Effector memory CD4-positive, alpha-beta T cell (primary cell): ENCODE results near the gene PCCA.
"Not testable (repeated sequence)": the region's sequence is repeated elsewhere in the genome, so short reads cannot be mapped to it uniquely, and the experiment has no call there.

Experiments used
- DNase-seq, 3 donors: peaks; one replicate each; pipeline ENCODE4 v3.0.0-alpha.2; 2020
- H3K27ac ChIP-seq: 2 replicates; pipeline ENCODE4 v1.7.0; 2013; ENCODE audit warnings: mild to moderate bottlenecking, low read length, moderate library complexity; ENCODE audit not compliant: insufficient read depth, poor library complexity, severe bottlenecking
- H3K27me3 ChIP-seq: replicated peaks from 2 replicates; pipeline ENCODE4 v1.7.0; 2013; ENCODE audit warnings: mild to moderate bottlenecking, low read length; ENCODE audit not compliant: insufficient read depth, control insufficient read depth, poor library complexity, severe bottlenecking
- H3K36me3 ChIP-seq: 2 replicates; pipeline ENCODE4 v1.7.0; 2013; ENCODE audit warnings: mild to moderate bottlenecking, low read length, moderate library complexity; ENCODE audit not compliant: control insufficient read depth, insufficient read depth
- H3K4me1 ChIP-seq: 2 replicates; pipeline ENCODE4 v1.7.0; 2013; ENCODE audit warnings: low read length, mild to moderate bottlenecking; ENCODE audit not compliant: control insufficient read depth, insufficient read depth, poor library complexity, severe bottlenecking
- H3K4me3 ChIP-seq: 2 replicates; pipeline ENCODE4 v1.7.0; 2013; ENCODE audit warnings: low read length, low read depth, mild to moderate bottlenecking; ENCODE audit not compliant: insufficient read depth, poor library complexity, severe bottlenecking
- H3K9me3 ChIP-seq: 2 replicates; pipeline ENCODE4 v1.7.0; 2013; ENCODE audit warnings: mild to moderate bottlenecking, low read length, moderate library complexity; ENCODE audit not compliant: control insufficient read depth

PCCA gene

DNA sequence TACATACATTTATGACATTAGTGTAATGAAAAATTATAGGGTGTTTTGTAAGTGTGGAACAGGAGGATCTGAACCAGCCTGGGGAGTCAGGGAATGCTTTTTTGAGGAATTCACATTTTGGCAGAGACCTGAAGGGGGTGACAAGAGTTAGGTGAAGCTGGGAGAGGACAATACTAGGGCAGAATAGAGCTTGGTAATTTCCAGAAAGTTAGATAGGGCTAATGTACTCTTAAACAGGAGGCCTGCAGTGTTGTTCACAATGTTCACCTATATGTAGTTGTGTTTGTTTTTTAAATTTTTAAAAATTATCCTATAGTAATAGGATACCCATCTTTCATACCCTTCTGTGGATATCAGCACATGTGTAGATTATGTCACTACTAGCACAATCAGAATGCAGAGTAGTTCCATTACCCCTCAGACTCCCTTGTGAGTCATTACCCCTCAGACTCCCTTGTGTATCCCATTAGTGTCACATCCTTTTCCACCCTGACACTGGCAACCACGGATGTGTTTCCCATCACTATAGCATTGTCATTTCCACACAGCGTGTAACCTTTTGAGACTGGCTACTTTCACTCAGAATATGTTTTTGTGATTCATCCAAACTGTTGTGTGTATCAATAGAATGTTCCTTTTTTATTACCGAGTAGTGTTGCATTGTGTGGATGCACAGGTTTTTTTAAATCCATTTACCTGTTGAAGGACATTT lies 43.1 kb downstream of the PCCA start:
- H3K27me3 ChIP-seq: no peaks in the 10 kb centered on the region
- H3K9me3 ChIP-seq: no peaks in the 10 kb centered on the region
- H3K36me3 ChIP-seq: no peaks in the 10 kb centered on the region
- H3K4me3 ChIP-seq: no peak overlapping the region
- no peak for DNase-seq
- no peak overlapping the region for H3K27ac ChIP-seq
- no peaks in the 10 kb centered on the region for H3K4me1 ChIP-seq

- no peak overlapping the region for H3K27ac ChIP-seq
- H3K4me3 ChIP-seq: no peak overlapping the region
- H3K36me3 ChIP-seq: no peaks in the 10 kb centered on the region
- H3K9me3 ChIP-seq: no peaks in the 10 kb centered on the region
- H3K27me3 ChIP-seq: no peaks in the 10 kb centered on the region
- H3K4me1 ChIP-seq: no peaks in the 10 kb centered on the region
- DNase-seq: no peak
These were observed 50.1 kb downstream of the PCCA start for GRCh38 chr13:100138859-100139491.

- no peak overlapping the region for H3K4me3 ChIP-seq
- H3K36me3 ChIP-seq: no peaks in the 10 kb centered on the region
- H3K4me1 ChIP-seq: no peaks in the 10 kb centered on the region
- H3K9me3 ChIP-seq: no peaks in the 10 kb centered on the region
- no peak for DNase-seq
- no peak overlapping the region for H3K27ac ChIP-seq
- no peaks in the 10 kb centered on the region for H3K27me3 ChIP-seq
These were observed 50.9 kb downstream of the PCCA start for GRCh38 chr13:100139817-100140216.

DNA sequence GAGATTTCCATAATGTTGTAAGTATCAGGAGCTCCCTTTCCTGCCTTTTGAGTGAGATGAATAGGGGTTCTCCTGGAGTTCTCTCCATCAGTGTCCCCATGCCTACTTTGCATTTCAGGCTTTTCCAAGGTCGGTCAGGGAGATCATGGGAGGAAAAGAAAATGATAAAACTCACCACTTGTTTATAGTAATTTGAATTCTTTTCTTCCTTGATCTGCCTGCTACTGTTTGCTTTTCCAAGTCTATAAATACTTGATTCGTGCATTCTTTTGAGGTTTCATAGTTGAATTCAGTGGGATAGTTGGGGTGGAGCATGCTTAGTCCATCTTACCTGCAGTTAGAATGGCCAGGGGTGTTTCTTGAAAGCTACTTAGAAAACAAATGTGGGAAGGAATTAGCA lies 51.5 kb downstream of the PCCA start:
- no peaks in the 10 kb centered on the region for H3K9me3 ChIP-seq
- no peak for DNase-seq
- no peaks in the 10 kb centered on the region for H3K36me3 ChIP-seq
- no peaks in the 10 kb centered on the region for H3K4me1 ChIP-seq
- no peak overlapping the region for H3K4me3 ChIP-seq
- no peaks in the 10 kb centered on the region for H3K27me3 ChIP-seq
- no peak overlapping the region for H3K27ac ChIP-seq

DNA sequence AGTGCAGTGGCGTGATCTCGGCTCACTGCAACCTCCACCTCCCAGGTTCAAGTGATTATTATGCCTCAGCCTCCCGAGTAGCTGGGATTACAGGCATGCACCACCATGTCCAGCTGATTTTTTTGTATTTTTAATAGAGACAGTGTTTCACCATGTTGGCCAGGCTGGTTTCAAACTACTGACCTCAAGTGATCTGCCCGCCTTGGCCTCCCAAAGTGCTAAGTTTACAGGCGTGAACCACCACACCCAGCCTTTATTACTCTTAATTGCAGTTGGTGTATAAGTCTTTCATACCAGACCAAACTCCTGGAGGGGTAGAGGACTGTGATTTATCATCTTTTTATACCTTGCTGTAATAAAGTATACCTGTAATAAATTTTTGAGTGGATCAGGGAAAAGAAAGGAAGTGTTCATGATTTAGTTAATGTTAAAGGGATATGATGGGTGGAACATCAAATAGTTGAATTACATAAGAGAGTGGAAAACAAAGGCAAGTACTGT lies 52.6 kb downstream of the PCCA start:
- not testable (repeated sequence) for H3K27ac ChIP-seq, H3K4me3 ChIP-seq, H3K4me1 ChIP-seq, H3K27me3 ChIP-seq, H3K9me3 ChIP-seq, H3K36me3 ChIP-seq, DNase-seq

DNA sequence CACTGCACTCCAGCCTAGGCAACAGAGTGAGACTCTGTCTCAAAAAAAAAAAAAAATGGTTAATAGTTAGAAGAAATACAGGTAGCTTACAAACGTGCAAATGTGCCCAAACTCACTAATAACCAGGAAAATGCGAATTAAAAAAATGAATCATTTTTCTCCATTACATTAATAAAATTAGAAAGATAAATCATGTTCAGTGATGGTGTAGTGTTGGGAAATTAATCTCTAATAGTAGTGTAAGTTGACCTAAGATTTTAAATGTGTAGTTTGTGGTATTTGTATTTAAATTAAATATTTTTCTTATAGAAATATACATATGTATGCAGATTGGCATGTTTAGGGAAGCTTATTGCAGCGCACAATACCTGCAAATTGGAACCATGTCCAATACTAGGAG lies 57.6 kb downstream of the PCCA start:
- no peak overlapping the region for H3K4me3 ChIP-seq
- H3K27me3 ChIP-seq: no peaks in the 10 kb centered on the region
- H3K9me3 ChIP-seq: no peaks in the 10 kb centered on the region
- DNase-seq: no peak
- no peak overlapping the region for H3K27ac ChIP-seq
- no peaks in the 10 kb centered on the region for H3K36me3 ChIP-seq
- no peaks in the 10 kb centered on the region for H3K4me1 ChIP-seq

- no peaks in the 10 kb centered on the region for H3K4me1 ChIP-seq
- no peak for DNase-seq
- no peak overlapping the region for H3K27ac ChIP-seq
- no peak overlapping the region for H3K4me3 ChIP-seq
- no peaks in the 10 kb centered on the region for H3K27me3 ChIP-seq
- H3K36me3 ChIP-seq: no peaks in the 10 kb centered on the region
- H3K9me3 ChIP-seq: no peaks in the 10 kb centered on the region
These were observed 58.9 kb downstream of the PCCA start for GRCh38 chr13:100147825-100148224.

DNA sequence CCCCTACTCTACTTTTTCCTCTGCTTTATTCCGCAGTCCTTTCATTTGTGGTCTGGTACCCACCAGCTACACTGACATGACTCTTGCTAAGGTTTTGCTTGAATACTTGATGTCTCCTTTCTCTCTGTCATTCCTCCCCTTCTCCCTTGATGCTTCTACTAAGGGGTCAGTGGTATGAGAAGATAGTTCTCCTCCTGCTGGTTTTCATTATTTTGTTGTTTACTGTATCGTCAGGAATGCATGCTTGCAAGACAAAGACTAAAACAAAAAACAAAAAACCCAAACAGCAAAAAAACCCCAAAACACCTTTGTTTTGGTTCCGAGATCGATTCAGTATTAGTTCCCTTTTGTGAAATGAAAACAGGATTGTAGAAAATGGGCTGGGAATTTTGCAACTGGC lies 59.5 kb downstream of the PCCA start:
- Histone ChIP-seq H3K4me3 (no peak overlapping the region), H3K27ac (no peak overlapping the region), H3K4me1 (no peaks in the 10 kb centered on the region), H3K27me3 (no peaks in the 10 kb centered on the region), H3K9me3 (no peaks in the 10 kb centered on the region), H3K36me3 (no peaks in the 10 kb centered on the region)
- no peak for DNase-seq

- H3K27me3 ChIP-seq: no peaks in the 10 kb centered on the region
- H3K27ac ChIP-seq: no peak overlapping the region
- DNase-seq: no peak
- no peaks in the 10 kb centered on the region for H3K36me3 ChIP-seq
- no peak overlapping the region for H3K4me3 ChIP-seq
- no peaks in the 10 kb centered on the region for H3K9me3 ChIP-seq
- no peaks in the 10 kb centered on the region for H3K4me1 ChIP-seq
These were observed 60.5 kb downstream of the PCCA start for GRCh38 chr13:100149389-100149788.

DNA sequence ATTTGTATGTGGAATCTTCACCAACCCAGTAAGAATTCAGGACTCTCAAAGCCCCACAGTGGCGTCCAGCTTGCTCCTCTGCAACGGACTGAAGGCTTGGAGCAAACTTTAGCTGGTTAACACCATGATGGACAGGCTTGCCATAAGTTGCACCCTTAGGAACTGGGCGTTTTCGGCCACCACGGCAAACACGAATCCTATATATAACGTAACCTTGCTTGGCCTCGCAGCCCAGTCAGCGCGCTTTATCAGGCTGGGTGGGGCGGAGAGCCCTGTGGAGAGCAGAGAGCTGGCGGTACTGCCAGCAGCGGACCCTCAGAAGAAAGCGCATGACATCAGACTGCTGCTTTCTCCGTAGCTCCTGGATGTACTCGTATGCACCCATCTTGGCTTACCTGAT lies 61.8 kb downstream of the PCCA start:
- H3K36me3 ChIP-seq, DNase-seq, H3K4me3 ChIP-seq, H3K4me1 ChIP-seq, H3K27me3 ChIP-seq, H3K9me3 ChIP-seq, H3K27ac ChIP-seq: not testable (repeated sequence)
